ENCODE data around the gene FHIP2A.
"Not testable (repeated sequence)": the region's sequence is repeated elsewhere in the genome, so short reads cannot be mapped to it uniquely, and the experiment has no call there.

The FHIP2A gene

GRCh38 chr10:114821293-114821914, at the start of gene FHIP2A:
TSS of gene FHIP2A (plus strand) at chr10:114821780. CDS start at chr10:114822079, 299 bp downstream.
- no peaks in the 10 kb centered on the region for H3K9me3 ChIP-seq (ENCODE audit: control insufficient read depth, insufficient read depth, low read length)
- TF ChIP-seq CTCF (IDR thresholded peaks at IDR 0.05; ENCODE audit: low read depth, low read length, poor library complexity, severe bottlenecking), result peak; percentile 44
- no peak for TF ChIP-seq EZH2phosphoT487 (IDR thresholded peaks at IDR 0.05; ENCODE audit: borderline replicate concordance, low read length)

GRCh38 chr10:114772496-114773196, 48.9 kb upstream of the FHIP2A start:
- H3K4me2 ChIP-seq (ENCODE audit: low read length), result no peak overlapping the region
- TF ChIP-seq EZH2phosphoT487 (IDR thresholded peaks at IDR 0.05; ENCODE audit: borderline replicate concordance, low read length) (no peak), CTCF (IDR thresholded peaks at IDR 0.05; ENCODE audit: low read depth, low read length, poor library complexity, severe bottlenecking) (no peak)
- H3K36me3 ChIP-seq (ENCODE audit: control insufficient read depth, low read length), result no peaks in the 10 kb centered on the region
- H3K27ac ChIP-seq (ENCODE audit: low read depth, low read length), result no peak overlapping the region
- no peaks in the 10 kb centered on the region for H3K79me2 ChIP-seq (ENCODE audit: control insufficient read depth, low read length)
- H3K4me1 ChIP-seq (ENCODE audit: control insufficient read depth, low read length), result no peaks in the 10 kb centered on the region
- H3K27me3 ChIP-seq (ENCODE audit: control insufficient read depth, low read length), result peaks cover 32% of the 10 kb centered on the region
- H3K4me3 ChIP-seq (ENCODE audit: low read length), result no peak overlapping the region
- H3K9me3 ChIP-seq (ENCODE audit: control insufficient read depth, insufficient read depth, low read length), result no peaks in the 10 kb centered on the region
- no peaks in the 10 kb centered on the region for H3K9me2 ChIP-seq (replicated peaks; ENCODE audit: control insufficient read depth, low read length)
- H3F3A ChIP-seq (ENCODE audit: control insufficient read depth, insufficient read depth), result no peaks in the 10 kb centered on the region
- H4K20me1 ChIP-seq (ENCODE audit: control insufficient read depth, insufficient read depth, low read depth, low read length), result no peaks in the 10 kb centered on the region

More at GRCh38 chr10:114821293-114821914, at the start of gene FHIP2A:
- Histone ChIP-seq H3K9me2 (replicated peaks; ENCODE audit: control insufficient read depth, low read length) (no peaks in the 10 kb centered on the region), H3K4me3 (ENCODE audit: low read length) (peak within 1 kb of the TSS; percentile 79), H3K36me3 (ENCODE audit: control insufficient read depth, low read length) (peaks cover 4% of the 10 kb centered on the region; the same call in 1 of the 2 replicates), H3K4me2 (ENCODE audit: low read length) (peak within 1 kb of the TSS; percentile 91), H3K4me1 (ENCODE audit: control insufficient read depth, low read length) (peaks cover 20% of the 10 kb centered on the region), H3K27me3 (ENCODE audit: control insufficient read depth, low read length) (no peaks in the 10 kb centered on the region; the same call in 1 of the 2 replicates), H3K79me2 (ENCODE audit: control insufficient read depth, low read length) (peaks cover 42% of the 10 kb centered on the region), H4K20me1 (ENCODE audit: control insufficient read depth, insufficient read depth, low read depth, low read length) (no peaks in the 10 kb centered on the region), H3K27ac (ENCODE audit: low read depth, low read length) (peak within 1 kb of the TSS; percentile 70), H3F3A (ENCODE audit: control insufficient read depth, insufficient read depth) (0 out of 2 replicates have a peak, but pooled peaks cover 3% of the 10 kb centered on the region)

- no peak overlapping the region for H3K4me2 ChIP-seq (ENCODE audit: low read length)
- no peaks in the 10 kb centered on the region for H3K36me3 ChIP-seq (ENCODE audit: control insufficient read depth, low read length)
- H3F3A ChIP-seq (ENCODE audit: control insufficient read depth, insufficient read depth), result no peaks in the 10 kb centered on the region
- no peaks in the 10 kb centered on the region for H3K9me2 ChIP-seq (replicated peaks; ENCODE audit: control insufficient read depth, low read length)
- no peaks in the 10 kb centered on the region for H4K20me1 ChIP-seq (ENCODE audit: control insufficient read depth, insufficient read depth, low read depth, low read length)
- peaks cover 31% of the 10 kb centered on the region for H3K27me3 ChIP-seq (ENCODE audit: control insufficient read depth, low read length)
- no peaks in the 10 kb centered on the region for H3K4me1 ChIP-seq (ENCODE audit: control insufficient read depth, low read length)
- no peak overlapping the region for H3K4me3 ChIP-seq (ENCODE audit: low read length)
- TF ChIP-seq CTCF (IDR thresholded peaks at IDR 0.05; ENCODE audit: low read depth, low read length, poor library complexity, severe bottlenecking) (no peak), EZH2phosphoT487 (IDR thresholded peaks at IDR 0.05; ENCODE audit: borderline replicate concordance, low read length) (no peak)
- H3K27ac ChIP-seq (ENCODE audit: low read depth, low read length), result no peak overlapping the region
- no peaks in the 10 kb centered on the region for H3K79me2 ChIP-seq (ENCODE audit: control insufficient read depth, low read length)
- H3K9me3 ChIP-seq (ENCODE audit: control insufficient read depth, insufficient read depth, low read length), result no peaks in the 10 kb centered on the region
Observed at GRCh38 chr10:114773197-114773532, 48.4 kb upstream of the FHIP2A start.

GRCh38 chr10:114775082-114775481, 46.5 kb upstream of the FHIP2A start:
- not testable (repeated sequence) for H3K9me2 ChIP-seq (replicated peaks; ENCODE audit: control insufficient read depth, low read length); H3K27ac ChIP-seq (ENCODE audit: low read depth, low read length)

More at GRCh38 chr10:114775082-114775481, 46.5 kb upstream of the FHIP2A start:
- not testable (repeated sequence) for H3K9me3 ChIP-seq (ENCODE audit: control insufficient read depth, insufficient read depth, low read length); H3K4me1 ChIP-seq (ENCODE audit: control insufficient read depth, low read length); H3K36me3 ChIP-seq (ENCODE audit: control insufficient read depth, low read length); H3K4me2 ChIP-seq (ENCODE audit: low read length); H3K4me3 ChIP-seq (ENCODE audit: low read length); H3F3A ChIP-seq (ENCODE audit: control insufficient read depth, insufficient read depth); H4K20me1 ChIP-seq (ENCODE audit: control insufficient read depth, insufficient read depth, low read depth, low read length); H3K79me2 ChIP-seq (ENCODE audit: control insufficient read depth, low read length)
- H3K27me3 ChIP-seq (ENCODE audit: control insufficient read depth, low read length), result peaks cover 18% of the 10 kb centered on the region
